Ovary (tissue), 9 donors: ENCODE results near the gene MGAT5. TPM values are rescaled to one million over a fixed set of nuclear protein-coding genes. Genes with fewer than 3 reads are reported as not detected.

Experiments used
- DNase-seq, 5 donors: peaks; one replicate each; pipeline ENCODE4 v3.0.0-alpha.2; 2019 to 2020
- H3K27ac ChIP-seq, 2 donors: fragments of 200-600 bp; one replicate each; pipeline versions ENCODE4 v1.5.1 to v1.8.0; 2019 to 2022
- H3K27me3 ChIP-seq: fragments of 200-600 bp; one replicate; pipeline ENCODE4 v1.8.0; 2022
- H3K36me3 ChIP-seq: fragments of 200-600 bp; sonication (generic); one replicate; pipeline ENCODE4 v1.5.1; 2019
- H3K4me1 ChIP-seq: one replicate; pipeline ENCODE4 v1.8.1; 2013; ENCODE audit warnings: mild to moderate bottlenecking, moderate library complexity; ENCODE audit not compliant: insufficient read depth
- H3K4me3 ChIP-seq: fragments of 200-600 bp; sonication (generic); one replicate; pipeline ENCODE4 v1.5.1; 2017
- H3K9me3 ChIP-seq, 2 donors: fragments of 200-600 bp in 1 of 2; sonication (generic) in 1 of 2; one replicate each; pipeline versions ENCODE4 v1.5.1 to v1.8.1; 2013 to 2019; ENCODE audit warnings: mild to moderate bottlenecking in 1 of 2, moderate library complexity in 1 of 2
- CTCF ChIP-seq, 3 donors: fragments of 450-650 bp in 2 of 3; fragments of 200-600 bp in 1 of 3; IDR thresholded peaks; one replicate each; pipeline versions ENCODE4 v1.5.1 to v1.8.0; 2016 to 2022; ENCODE audit warnings: antibody characterized with exemption in 3 of 3, mild to moderate bottlenecking in 1 of 3
- EP300 ChIP-seq: sonication (generic); formaldehyde crosslinking; IDR thresholded peaks from one replicate; pipeline ENCODE4 v1.6.1; 2017; ENCODE audit warnings: antibody characterized with exemption
- POLR2A ChIP-seq: fragments of 450-650 bp; IDR thresholded peaks from one replicate; pipeline ENCODE4 v1.6.1; 2017; ENCODE audit warnings: antibody characterized with exemption, mild to moderate bottlenecking, moderate library complexity
- WGBS, 3 donors: extraction: QIAGEN DNeasy Blood & Tissue Kit in 1 of 3; methylation state at CpG; one replicate each; pipeline versions ENCODE4 v1.1.5 to v1.1.7; 2013 to 2017; 5-methylcytosine and 5-hydroxymethylcytosine counted together
- intact Hi-C, 4 donors: fragments of 100-400 bp; cut with DNase I; formaldehyde crosslinking; loops; one replicate each; pipeline versions ENCODE4 v1.11.0 to v1.15.1; 2022 to 2023
- polyA plus RNA-seq, 2 donors: library from polyadenylated mRNA; stranded (reverse); fragments of 200-250 nt in 1 of 2; fragments of 350-450 nt in 1 of 2; fragmentation: Illumina TruSeq in 1 of 2; extraction: RNeasy Lipid Tissue Mini Kit (QIAGEN cat#74804) in 1 of 2; gene quantifications; one replicate each; pipeline ENCODE4 v1.2.3, GENCODE V29; 2013 to 2014
- total RNA-seq, 7 donors: library from RNA; depleted of rRNA in 2 of 7; stranded (reverse); fragments of >200 nt in 2 of 7; fragmentation: NEBNext Ultra II Directional in 3 of 7; extraction: Animal tissue kit (Norgen Biotek cat#: 25700) in 3 of 7; gene quantifications; one replicate each; pipeline versions ENCODE4 v1.1.0 to v1.2.4, GENCODE V29; 2016 to 2023
- donor health status: DM: no; HTN: no; CAD: no; lungs with moderate emphysema.
- donor health status: DM: no; HTN: no; CAD: no.
- donor health status: Bipolar disorder and iron deficiency.
- donor health status: DM: yes; HTN: yes; CAD: no.
- donor health status: DM: no; HTN: no; CAD: no.
- donor health status: DM: yes; HTN: yes; CAD: no.

Gene MGAT5
- total and polyA plus RNA-seq, 9 donors = 11.3 to 61.2 (median 32.4) TPM

GRCh38 chr2:134466141-134466540 is 212.3 kb downstream of the MGAT5 start:
- TF ChIP-seq CTCF (IDR thresholded peaks at IDR 0.05) (no peak), POLR2A (no peak), EP300 (no peak)
- Histone ChIP-seq H3K27ac (no peak overlapping the region), H3K4me1 (no peaks in the 10 kb centered on the region), H3K27me3 (no peaks in the 10 kb centered on the region), H3K4me3 (no peak overlapping the region), H3K36me3 (no peaks in the 10 kb centered on the region), H3K9me3 (no peaks in the 10 kb centered on the region)
- WGBS, 3 donors = 53 to 69% (median 60%) methylated on average over 3 of the region's 3 CpGs
- intact Hi-C loops = loop anchor here in 1 of 4 donors (10.0 kb wide), 1 partner anchor 409 kb away; no protein-coding TSS in a partner anchor
- no peak for DNase-seq

- Histone ChIP-seq H3K36me3 (no peaks in the 10 kb centered on the region), H3K4me1 (no peaks in the 10 kb centered on the region), H3K4me3 (no peak overlapping the region), H3K27ac (no peak overlapping the region), H3K9me3 (no peaks in the 10 kb centered on the region), H3K27me3 (no peaks in the 10 kb centered on the region)
- WGBS, 3 donors = 87 to 93% (median 91%) methylated on average over 2 of the region's 2 CpGs
- no peak for TF ChIP-seq POLR2A
- TF ChIP-seq CTCF (IDR thresholded peaks at IDR 0.05) = no peak
- no peak for TF ChIP-seq EP300
- no peak for DNase-seq
- intact Hi-C loops = loop anchor here in 1 of 4 donors (10.0 kb wide), 1 partner anchor 407 kb away; no protein-coding TSS in a partner anchor
Observed at GRCh38 chr2:134468164-134468563, 214.3 kb downstream of the MGAT5 start.

- DNase-seq = no peak
- Histone ChIP-seq H3K9me3 (no peaks in the 10 kb centered on the region), H3K27me3 (no peaks in the 10 kb centered on the region), H3K27ac (no peak overlapping the region), H3K4me3 (no peak overlapping the region), H3K36me3 (no peaks in the 10 kb centered on the region), H3K4me1 (no peaks in the 10 kb centered on the region)
- 87 to 89% (median 88%) methylated on average over 12 of the region's 12 CpGs for WGBS, 3 donors
- intact Hi-C loops = loop anchor here in 1 of 4 donors (10.0 kb wide), 1 partner anchor 406 kb away; no protein-coding TSS in a partner anchor
- TF ChIP-seq POLR2A = no peak
- TF ChIP-seq EP300 = no peak
- TF ChIP-seq CTCF (IDR thresholded peaks at IDR 0.05) = no peak
Observed at GRCh38 chr2:134468776-134469175, 214.9 kb downstream of the MGAT5 start.

GRCh38 chr2:134469516-134470115 is 215.7 kb downstream of the MGAT5 start:
- 90 to 92% (median 91%) methylated on average over 25 of the region's 25 CpGs for WGBS, 3 donors
- Histone ChIP-seq H3K4me3 (no peak overlapping the region), H3K36me3 (no peaks in the 10 kb centered on the region), H3K4me1 (no peaks in the 10 kb centered on the region), H3K27me3 (no peaks in the 10 kb centered on the region), H3K27ac (no peak overlapping the region), H3K9me3 (no peaks in the 10 kb centered on the region)
- TF ChIP-seq POLR2A = no peak
- TF ChIP-seq CTCF (IDR thresholded peaks at IDR 0.05) = no peak
- no peak for TF ChIP-seq EP300
- intact Hi-C loops = loop anchor here in 1 of 4 donors (10.0 kb wide), 1 partner anchor 405 kb away; no protein-coding TSS in a partner anchor
- no peak for DNase-seq
